Measurements from ENCODE around the gene RALGAPA1. TPM values are rescaled to one million over a fixed set of nuclear protein-coding genes. Genes with fewer than 3 reads are reported as not detected.

The RALGAPA1 gene
- total and polyA plus RNA-seq, 2 of the 13 experiments (the other 11 are each of a cell fraction or from before 2014, with no cell fraction given) = 65.0 to 89.2 TPM

DNA sequence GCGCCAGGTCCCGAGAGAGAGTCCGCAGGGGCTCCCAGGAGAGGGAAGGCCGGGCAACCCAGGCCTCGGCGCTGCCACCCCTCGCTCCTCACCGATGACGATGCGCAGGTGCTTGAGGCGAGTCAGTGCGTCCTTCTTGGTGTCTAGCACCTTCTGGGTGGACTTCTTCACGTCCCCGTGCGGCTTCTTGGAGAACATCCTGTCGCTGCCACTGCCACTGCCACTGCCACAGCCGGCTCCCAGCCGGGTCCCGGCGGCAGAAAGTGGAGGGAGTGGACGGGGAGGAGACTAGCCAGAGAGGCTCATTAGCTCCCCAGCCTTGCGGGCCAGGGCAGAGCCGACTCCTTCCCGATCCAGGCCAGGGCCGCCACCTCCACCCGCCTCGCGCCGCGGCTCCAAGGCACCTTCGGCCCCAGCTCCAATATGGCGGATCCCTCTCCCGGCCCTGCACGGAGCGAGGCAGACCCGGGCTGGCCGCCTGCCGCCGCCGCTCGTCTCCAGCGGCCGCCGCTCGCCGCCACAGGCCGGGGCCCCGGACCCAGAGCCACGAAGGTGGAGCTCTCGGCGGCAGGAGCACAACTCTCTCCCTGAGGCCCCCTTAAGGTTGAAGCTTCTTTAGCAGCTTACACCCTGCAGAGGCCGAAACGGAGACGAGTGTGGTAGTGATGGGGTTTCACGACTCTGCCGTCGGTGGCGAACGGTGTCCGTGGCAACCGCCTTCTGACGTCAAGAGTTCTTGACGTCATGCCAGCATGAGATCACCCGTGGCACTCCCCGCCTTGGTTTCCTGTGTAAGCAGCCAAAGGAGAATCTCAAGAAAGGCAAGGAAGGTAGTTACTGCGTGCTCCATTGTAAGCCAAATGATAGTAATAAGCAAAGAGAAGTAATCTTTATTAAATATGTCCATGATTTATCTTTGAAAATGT lies at the start of gene RALGAPA1 (continued):
- TF ChIP-seq, protein P1, sequence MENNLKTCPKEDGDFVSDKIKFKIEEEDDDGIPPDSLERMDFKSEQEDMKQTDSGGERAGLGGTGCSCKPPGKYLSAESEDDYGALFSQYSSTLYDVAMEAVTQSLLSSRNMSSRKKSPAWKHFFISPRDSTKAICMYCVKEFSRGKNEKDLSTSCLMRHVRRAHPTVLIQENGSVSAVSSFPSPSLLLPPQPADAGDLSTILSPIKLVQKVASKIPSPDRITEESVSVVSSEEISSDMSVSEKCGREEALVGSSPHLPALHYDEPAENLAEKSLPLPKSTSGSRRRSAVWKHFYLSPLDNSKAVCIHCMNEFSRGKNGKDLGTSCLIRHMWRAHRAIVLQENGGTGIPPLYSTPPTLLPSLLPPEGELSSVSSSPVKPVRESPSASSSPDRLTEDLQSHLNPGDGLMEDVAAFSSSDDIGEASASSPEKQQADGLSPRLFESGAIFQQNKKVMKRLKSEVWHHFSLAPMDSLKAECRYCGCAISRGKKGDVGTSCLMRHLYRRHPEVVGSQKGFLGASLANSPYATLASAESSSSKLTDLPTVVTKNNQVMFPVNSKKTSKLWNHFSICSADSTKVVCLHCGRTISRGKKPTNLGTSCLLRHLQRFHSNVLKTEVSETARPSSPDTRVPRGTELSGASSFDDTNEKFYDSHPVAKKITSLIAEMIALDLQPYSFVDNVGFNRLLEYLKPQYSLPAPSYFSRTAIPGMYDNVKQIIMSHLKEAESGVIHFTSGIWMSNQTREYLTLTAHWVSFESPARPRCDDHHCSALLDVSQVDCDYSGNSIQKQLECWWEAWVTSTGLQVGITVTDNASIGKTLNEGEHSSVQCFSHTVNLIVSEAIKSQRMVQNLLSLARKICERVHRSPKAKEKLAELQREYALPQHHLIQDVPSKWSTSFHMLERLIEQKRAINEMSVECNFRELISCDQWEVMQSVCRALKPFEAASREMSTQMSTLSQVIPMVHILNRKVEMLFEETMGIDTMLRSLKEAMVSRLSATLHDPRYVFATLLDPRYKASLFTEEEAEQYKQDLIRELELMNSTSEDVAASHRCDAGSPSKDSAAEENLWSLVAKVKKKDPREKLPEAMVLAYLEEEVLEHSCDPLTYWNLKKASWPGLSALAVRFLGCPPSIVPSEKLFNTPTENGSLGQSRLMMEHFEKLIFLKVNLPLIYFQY (CRISPR knock-in tag; IDR thresholded peaks at IDR 0.05; ENCODE audit: borderline replicate concordance) = peak; percentile 83
- TF ChIP-seq, protein P2, sequence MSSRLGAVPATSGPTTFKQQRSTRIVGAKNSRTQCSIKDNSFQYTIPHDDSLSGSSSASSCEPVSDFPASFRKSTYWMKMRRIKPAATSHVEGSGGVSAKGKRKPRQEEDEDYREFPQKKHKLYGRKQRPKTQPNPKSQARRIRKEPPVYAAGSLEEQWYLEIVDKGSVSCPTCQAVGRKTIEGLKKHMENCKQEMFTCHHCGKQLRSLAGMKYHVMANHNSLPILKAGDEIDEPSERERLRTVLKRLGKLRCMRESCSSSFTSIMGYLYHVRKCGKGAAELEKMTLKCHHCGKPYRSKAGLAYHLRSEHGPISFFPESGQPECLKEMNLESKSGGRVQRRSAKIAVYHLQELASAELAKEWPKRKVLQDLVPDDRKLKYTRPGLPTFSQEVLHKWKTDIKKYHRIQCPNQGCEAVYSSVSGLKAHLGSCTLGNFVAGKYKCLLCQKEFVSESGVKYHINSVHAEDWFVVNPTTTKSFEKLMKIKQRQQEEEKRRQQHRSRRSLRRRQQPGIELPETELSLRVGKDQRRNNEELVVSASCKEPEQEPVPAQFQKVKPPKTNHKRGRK (CRISPR knock-in tag; IDR thresholded peaks at IDR 0.05) = peak; percentile 64; the same call in 1 of the 2 replicates
- TF ChIP-seq ZNF614 (CRISPR knock-in tag; IDR thresholded peaks at IDR 0.05; ENCODE audit: borderline replicate concordance) (peak; percentile 95), BORCS8-MEF2B (CRISPR knock-in tag; IDR thresholded peaks at IDR 0.05) (peak; percentile 93), ZNF121 (CRISPR knock-in tag; IDR thresholded peaks at IDR 0.05) (peak; percentile 78), ZNF547 (CRISPR knock-in tag; IDR thresholded peaks at IDR 0.05) (peak; percentile 97), FOSL2 (CRISPR knock-in tag; IDR thresholded peaks at IDR 0.05) (peak; percentile 82), ZNF431 (CRISPR knock-in tag; IDR thresholded peaks at IDR 0.05; ENCODE audit: borderline replicate concordance, low read depth) (peak; percentile 80; the same call in 1 of the 2 replicates), AGO1 (IDR thresholded peaks at IDR 0.05; ENCODE audit: low read depth, low read length, poor library complexity, severe bottlenecking) (peak; percentile 81), KMT2B (CRISPR knock-in tag; IDR thresholded peaks at IDR 0.05) (peak; percentile 87)
- TF ChIP-seq, protein P3, sequence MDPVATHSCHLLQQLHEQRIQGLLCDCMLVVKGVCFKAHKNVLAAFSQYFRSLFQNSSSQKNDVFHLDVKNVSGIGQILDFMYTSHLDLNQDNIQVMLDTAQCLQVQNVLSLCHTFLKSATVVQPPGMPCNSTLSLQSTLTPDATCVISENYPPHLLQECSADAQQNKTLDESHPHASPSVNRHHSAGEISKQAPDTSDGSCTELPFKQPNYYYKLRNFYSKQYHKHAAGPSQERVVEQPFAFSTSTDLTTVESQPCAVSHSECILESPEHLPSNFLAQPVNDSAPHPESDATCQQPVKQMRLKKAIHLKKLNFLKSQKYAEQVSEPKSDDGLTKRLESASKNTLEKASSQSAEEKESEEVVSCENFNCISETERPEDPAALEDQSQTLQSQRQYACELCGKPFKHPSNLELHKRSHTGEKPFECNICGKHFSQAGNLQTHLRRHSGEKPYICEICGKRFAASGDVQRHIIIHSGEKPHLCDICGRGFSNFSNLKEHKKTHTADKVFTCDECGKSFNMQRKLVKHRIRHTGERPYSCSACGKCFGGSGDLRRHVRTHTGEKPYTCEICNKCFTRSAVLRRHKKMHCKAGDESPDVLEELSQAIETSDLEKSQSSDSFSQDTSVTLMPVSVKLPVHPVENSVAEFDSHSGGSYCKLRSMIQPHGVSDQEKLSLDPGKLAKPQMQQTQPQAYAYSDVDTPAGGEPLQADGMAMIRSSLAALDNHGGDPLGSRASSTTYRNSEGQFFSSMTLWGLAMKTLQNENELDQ (CRISPR knock-in tag; IDR thresholded peaks at IDR 0.05; ENCODE audit: borderline replicate concordance) = peak; percentile 66; the same call in 1 of the 2 replicates
- TF ChIP-seq, protein P4, sequence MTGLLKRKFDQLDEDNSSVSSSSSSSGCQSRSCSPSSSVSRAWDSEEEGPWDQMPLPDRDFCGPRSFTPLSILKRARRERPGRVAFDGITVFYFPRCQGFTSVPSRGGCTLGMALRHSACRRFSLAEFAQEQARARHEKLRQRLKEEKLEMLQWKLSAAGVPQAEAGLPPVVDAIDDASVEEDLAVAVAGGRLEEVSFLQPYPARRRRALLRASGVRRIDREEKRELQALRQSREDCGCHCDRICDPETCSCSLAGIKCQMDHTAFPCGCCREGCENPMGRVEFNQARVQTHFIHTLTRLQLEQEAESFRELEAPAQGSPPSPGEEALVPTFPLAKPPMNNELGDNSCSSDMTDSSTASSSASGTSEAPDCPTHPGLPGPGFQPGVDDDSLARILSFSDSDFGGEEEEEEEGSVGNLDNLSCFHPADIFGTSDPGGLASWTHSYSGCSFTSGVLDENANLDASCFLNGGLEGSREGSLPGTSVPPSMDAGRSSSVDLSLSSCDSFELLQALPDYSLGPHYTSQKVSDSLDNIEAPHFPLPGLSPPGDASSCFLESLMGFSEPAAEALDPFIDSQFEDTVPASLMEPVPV (CRISPR knock-in tag; IDR thresholded peaks at IDR 0.05) = peak; percentile 91
- TF ChIP-seq, protein P5, sequence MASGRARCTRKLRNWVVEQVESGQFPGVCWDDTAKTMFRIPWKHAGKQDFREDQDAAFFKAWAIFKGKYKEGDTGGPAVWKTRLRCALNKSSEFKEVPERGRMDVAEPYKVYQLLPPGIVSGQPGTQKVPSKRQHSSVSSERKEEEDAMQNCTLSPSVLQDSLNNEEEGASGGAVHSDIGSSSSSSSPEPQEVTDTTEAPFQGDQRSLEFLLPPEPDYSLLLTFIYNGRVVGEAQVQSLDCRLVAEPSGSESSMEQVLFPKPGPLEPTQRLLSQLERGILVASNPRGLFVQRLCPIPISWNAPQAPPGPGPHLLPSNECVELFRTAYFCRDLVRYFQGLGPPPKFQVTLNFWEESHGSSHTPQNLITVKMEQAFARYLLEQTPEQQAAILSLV (CRISPR knock-in tag; IDR thresholded peaks at IDR 0.05; ENCODE audit: borderline replicate concordance) = peak; percentile 96; the same call in 1 of the 2 replicates
- TF ChIP-seq, protein P6, sequence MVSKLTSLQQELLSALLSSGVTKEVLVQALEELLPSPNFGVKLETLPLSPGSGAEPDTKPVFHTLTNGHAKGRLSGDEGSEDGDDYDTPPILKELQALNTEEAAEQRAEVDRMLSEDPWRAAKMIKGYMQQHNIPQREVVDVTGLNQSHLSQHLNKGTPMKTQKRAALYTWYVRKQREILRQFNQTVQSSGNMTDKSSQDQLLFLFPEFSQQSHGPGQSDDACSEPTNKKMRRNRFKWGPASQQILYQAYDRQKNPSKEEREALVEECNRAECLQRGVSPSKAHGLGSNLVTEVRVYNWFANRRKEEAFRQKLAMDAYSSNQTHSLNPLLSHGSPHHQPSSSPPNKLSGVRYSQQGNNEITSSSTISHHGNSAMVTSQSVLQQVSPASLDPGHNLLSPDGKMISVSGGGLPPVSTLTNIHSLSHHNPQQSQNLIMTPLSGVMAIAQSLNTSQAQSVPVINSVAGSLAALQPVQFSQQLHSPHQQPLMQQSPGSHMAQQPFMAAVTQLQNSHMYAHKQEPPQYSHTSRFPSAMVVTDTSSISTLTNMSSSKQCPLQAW (CRISPR knock-in tag; IDR thresholded peaks at IDR 0.05) = peak; percentile 84
